Sigmoid colon (tissue), 4 donors: ENCODE results near the gene RETREG3.
"Not testable (repeated sequence)": the region's sequence is repeated elsewhere in the genome, so short reads cannot be mapped to it uniquely, and the experiment has no call there.

ENCODE experiments used
- EP300 ChIP-seq, 4 donors: sonication (generic); formaldehyde crosslinking; IDR thresholded peaks; one replicate each; pipeline ENCODE4 v1.6.1; 2017; ENCODE audit warnings: antibody characterized with exemption in 4 of 4
- POLR2AphosphoS5 ChIP-seq, 4 donors: sonication (generic); formaldehyde crosslinking; IDR thresholded peaks; one replicate each; pipeline ENCODE4 v1.6.1; 2017; ENCODE audit warnings: antibody characterized with exemption in 4 of 4
- TF ChIP-seq, protein P1 (sequence below), 4 experiments: fragments of 450-650 bp in 3 of 4; fragments of 200-600 bp in 1 of 4; IDR thresholded peaks; one replicate each; pipeline ENCODE4 v1.5.1; 2016 to 2019; ENCODE audit warnings: antibody characterized with exemption in 4 of 4, mild to moderate bottlenecking in 3 of 4, moderate library complexity in 2 of 4

DNA sequence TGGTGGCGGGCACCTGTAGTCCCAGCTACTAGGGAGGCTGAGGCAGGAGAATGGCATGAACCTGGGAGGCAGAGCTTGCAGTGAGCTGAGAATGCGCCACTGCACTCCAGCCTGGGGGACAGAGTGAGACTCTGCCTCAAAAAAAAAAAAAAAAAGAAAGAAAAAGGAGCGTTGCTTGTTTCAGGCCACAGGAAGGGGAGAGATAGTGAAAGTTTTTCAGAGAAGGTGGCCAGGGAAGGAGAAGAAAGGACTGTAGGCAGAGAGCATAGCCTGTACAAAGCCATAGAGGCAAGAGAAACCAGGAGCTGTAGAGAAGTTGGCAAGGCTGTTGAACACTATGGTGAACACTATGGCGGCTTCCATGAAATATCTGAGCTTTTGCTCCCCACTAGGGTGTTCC, 68.6 kb downstream of the RETREG3 start:
- TF ChIP-seq, protein P1, sequence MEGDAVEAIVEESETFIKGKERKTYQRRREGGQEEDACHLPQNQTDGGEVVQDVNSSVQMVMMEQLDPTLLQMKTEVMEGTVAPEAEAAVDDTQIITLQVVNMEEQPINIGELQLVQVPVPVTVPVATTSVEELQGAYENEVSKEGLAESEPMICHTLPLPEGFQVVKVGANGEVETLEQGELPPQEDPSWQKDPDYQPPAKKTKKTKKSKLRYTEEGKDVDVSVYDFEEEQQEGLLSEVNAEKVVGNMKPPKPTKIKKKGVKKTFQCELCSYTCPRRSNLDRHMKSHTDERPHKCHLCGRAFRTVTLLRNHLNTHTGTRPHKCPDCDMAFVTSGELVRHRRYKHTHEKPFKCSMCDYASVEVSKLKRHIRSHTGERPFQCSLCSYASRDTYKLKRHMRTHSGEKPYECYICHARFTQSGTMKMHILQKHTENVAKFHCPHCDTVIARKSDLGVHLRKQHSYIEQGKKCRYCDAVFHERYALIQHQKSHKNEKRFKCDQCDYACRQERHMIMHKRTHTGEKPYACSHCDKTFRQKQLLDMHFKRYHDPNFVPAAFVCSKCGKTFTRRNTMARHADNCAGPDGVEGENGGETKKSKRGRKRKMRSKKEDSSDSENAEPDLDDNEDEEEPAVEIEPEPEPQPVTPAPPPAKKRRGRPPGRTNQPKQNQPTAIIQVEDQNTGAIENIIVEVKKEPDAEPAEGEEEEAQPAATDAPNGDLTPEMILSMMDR (IDR thresholded peaks at IDR 0.05): not testable (repeated sequence)
- TF ChIP-seq POLR2AphosphoS5, EP300 (IDR thresholded peaks at IDR 0.05): not testable (repeated sequence)
